NCI-H1694 treated with DMSO at 0.1 percent for 48 hours (cell line): ENCODE measurements around the gene HEXB.
A peak's percentile ranks its signal among the peaks of the same experiment; 100 is the strongest.

Source experiments
- DNase-seq: peaks from one replicate; lab custom pipeline; 2025; lab: John Stamatoyannopoulos, UW

HEXB gene

GRCh38 chr5:74684900-74685851, at the start of gene HEXB:
Gene HEXB (plus strand): TSS chr5:74685233. CDS start chr5:74685261, 28 bp downstream.
- no peak for DNase-seq

GRCh38 chr5:74636149-74636548, 48.9 kb upstream of the HEXB start:
- DNase-seq, result no peak

- no peak for DNase-seq
These were observed 48.5 kb upstream of the HEXB start for GRCh38 chr5:74636552-74636951.

GRCh38 chr5:74638544-74638969, 46.5 kb upstream of the HEXB start:
- DNase-seq, result no peak

- DNase-seq, result no peak
These were observed 45.8 kb upstream of the HEXB start for GRCh38 chr5:74638970-74639806.

GRCh38 chr5:74639807-74640449, 45.1 kb upstream of the HEXB start:
- DNase-seq, result peak; percentile 25

GRCh38 chr5:74640450-74640953, 44.5 kb upstream of the HEXB start, which contains the start of gene ENC1:
Gene ENC1 (minus strand): TSS chr5:74640728. CDS start chr5:74636485, 4,243 bp downstream.
- DNase-seq, result peak; percentile 53

- no peak for DNase-seq
These were observed 43.9 kb upstream of the HEXB start for GRCh38 chr5:74640954-74641734.

GRCh38 chr5:74641735-74642542, 43.1 kb upstream of the HEXB start:
- peak; percentile 57 for DNase-seq

- DNase-seq, result no peak
These were observed 42.5 kb upstream of the HEXB start for GRCh38 chr5:74642543-74642863.

- DNase-seq, result no peak
These were observed 41.9 kb upstream of the HEXB start for GRCh38 chr5:74643111-74643562.

GRCh38 chr5:74647096-74647495, 37.9 kb upstream of the HEXB start:
- DNase-seq, result no peak

- DNase-seq, result peak; percentile 75
These were observed 36.2 kb upstream of the HEXB start for GRCh38 chr5:74648835-74649293.

GRCh38 chr5:74649421-74649973, 35.5 kb upstream of the HEXB start:
- no peak for DNase-seq

- DNase-seq, result no peak
These were observed 33.3 kb upstream of the HEXB start for GRCh38 chr5:74651710-74652109.

- no peak for DNase-seq
These were observed 32.5 kb upstream of the HEXB start for GRCh38 chr5:74652576-74652975.

- no peak for DNase-seq
These were observed 31.0 kb upstream of the HEXB start for GRCh38 chr5:74653991-74654390.

- DNase-seq, result no peak
These were observed 29.8 kb upstream of the HEXB start for GRCh38 chr5:74655206-74655605.

GRCh38 chr5:74655716-74656115, 29.3 kb upstream of the HEXB start:
- DNase-seq, result no peak

GRCh38 chr5:74657165-74657564, 27.9 kb upstream of the HEXB start:
- DNase-seq, result no peak
